SK-N-SH (cell line): ENCODE results near the gene RAB3GAP2.

Experiments
- EP300 ChIP-seq, 2 experiments: IDR thresholded peaks; 2 replicates each; pipeline versions ENCODE4 v1.4.0 to v1.6.1; 2012; ENCODE audit warnings: borderline replicate concordance in 1 of 2, low read depth in 1 of 2, low read length in 1 of 2
- EZH2phosphoT487 ChIP-seq: fragments of 200-600 bp; sonication (generic); IDR thresholded peaks from 2 replicates; pipeline ENCODE4 v1.6.1; 2017; ENCODE audit warnings: low read depth, mixed run types, mild to moderate bottlenecking, antibody characterized with exemption, moderate library complexity, borderline replicate concordance
- TEAD4 ChIP-seq: IDR thresholded peaks from 2 replicates; pipeline ENCODE4 v1.4.0; 2012; ENCODE audit warnings: mild to moderate bottlenecking, borderline replicate concordance; ENCODE audit not compliant: insufficient read depth
- TF ChIP-seq, protein P1 (sequence below): fragments of 200-600 bp; sonication (generic); IDR thresholded peaks from 2 replicates; pipeline ENCODE4 v1.6.1; 2017; ENCODE audit warnings: antibody characterized with exemption, mild to moderate bottlenecking, moderate library complexity

- TF ChIP-seq EP300 (IDR thresholded peaks at IDR 0.05; ENCODE audit: borderline replicate concordance in 1 of 2, low read depth in 1 of 2, low read length in 1 of 2) (no peak), TEAD4 (no peak), EZH2phosphoT487 (no peak)
- TF ChIP-seq, protein P1, sequence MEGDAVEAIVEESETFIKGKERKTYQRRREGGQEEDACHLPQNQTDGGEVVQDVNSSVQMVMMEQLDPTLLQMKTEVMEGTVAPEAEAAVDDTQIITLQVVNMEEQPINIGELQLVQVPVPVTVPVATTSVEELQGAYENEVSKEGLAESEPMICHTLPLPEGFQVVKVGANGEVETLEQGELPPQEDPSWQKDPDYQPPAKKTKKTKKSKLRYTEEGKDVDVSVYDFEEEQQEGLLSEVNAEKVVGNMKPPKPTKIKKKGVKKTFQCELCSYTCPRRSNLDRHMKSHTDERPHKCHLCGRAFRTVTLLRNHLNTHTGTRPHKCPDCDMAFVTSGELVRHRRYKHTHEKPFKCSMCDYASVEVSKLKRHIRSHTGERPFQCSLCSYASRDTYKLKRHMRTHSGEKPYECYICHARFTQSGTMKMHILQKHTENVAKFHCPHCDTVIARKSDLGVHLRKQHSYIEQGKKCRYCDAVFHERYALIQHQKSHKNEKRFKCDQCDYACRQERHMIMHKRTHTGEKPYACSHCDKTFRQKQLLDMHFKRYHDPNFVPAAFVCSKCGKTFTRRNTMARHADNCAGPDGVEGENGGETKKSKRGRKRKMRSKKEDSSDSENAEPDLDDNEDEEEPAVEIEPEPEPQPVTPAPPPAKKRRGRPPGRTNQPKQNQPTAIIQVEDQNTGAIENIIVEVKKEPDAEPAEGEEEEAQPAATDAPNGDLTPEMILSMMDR: no peak
Measured at GRCh38 chr1:220272841-220273090, 513 bp upstream of the RAB3GAP2 start.
